HG02759 (cell line): ENCODE data around the gene SELENOP.

Experiments
- ATAC-seq: cut with Tn5 transposase; IDR thresholded peaks from one replicate; pipeline ENCODE4 v1.9.1; 2021; ENCODE audit warnings: mild to moderate bottlenecking, moderate library complexity; ENCODE audit not compliant: unreplicated experiment

SELENOP gene

GRCh38 chr5:42750507-42750906 lies 61.2 kb downstream of the SELENOP start:
- no peak for ATAC-seq
